Measurements from ENCODE around the gene PRXL2B.
"Not testable (repeated sequence)": the region's sequence is repeated elsewhere in the genome, so short reads cannot be mapped to it uniquely, and the experiment has no call there.

PRXL2B gene

GRCh38 chr1:2611621-2612437 lies 25.3 kb downstream of the PRXL2B start:
- Mint-ChIP-seq H3K4me1 (ENCODE audit: low read depth) (peaks cover 3% of the 10 kb centered on the region), H3K27ac (no peak overlapping the region), H3K27me3 (ENCODE audit: low read depth) (peaks cover 9% of the 10 kb centered on the region), H3K4me3 (no peak overlapping the region), H3K9me3 (peaks cover 25% of the 10 kb centered on the region), H3K36me3 (ENCODE audit: low read depth) (no peaks in the 10 kb centered on the region)
- no peak for DNase-seq (ENCODE audit: low spot score)

DNA sequence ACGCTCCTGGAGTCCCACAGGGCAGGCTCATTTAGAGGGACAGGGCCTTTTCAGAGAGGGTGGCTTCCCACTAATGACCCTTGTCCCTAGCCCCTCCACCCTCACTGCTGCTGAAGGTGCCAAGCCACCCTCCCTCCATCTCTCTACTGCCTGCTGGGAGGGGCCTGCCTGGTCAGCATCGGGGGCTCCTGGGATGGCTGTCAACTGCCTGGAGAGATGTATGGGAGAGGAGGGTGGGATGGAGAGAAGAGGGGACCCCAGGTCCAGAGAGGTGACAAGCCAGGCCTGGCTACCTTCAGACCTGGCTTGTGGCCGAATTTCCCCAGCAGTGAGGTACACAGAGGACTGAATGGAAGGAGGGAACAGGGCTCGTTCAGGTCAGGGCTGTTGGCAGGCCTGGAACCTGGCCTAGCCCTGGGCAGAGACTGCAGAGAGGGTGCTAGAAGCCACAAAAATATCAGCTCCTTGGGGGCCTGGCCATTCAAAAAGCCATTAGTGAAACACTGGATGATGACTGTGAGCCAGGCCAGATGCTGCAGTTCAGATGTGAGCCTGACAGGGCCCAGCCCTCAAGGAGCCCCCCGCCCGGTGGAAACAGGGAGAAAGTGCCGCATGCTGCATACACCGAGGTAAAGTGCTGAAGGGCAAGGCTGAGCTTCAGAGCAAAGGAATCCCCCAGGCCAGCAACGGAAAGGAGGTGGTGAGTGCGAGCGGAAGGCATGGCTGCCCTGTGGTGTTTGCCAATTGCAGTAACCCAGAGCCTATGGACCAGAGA lies 26.2 kb downstream of the PRXL2B start:
- Mint-ChIP-seq H3K27ac (no peak overlapping the region), H3K27me3 (ENCODE audit: low read depth) (peaks cover 9% of the 10 kb centered on the region), H3K4me3 (no peak overlapping the region), H3K9me3 (peaks cover 25% of the 10 kb centered on the region), H3K4me1 (ENCODE audit: low read depth) (peaks cover 3% of the 10 kb centered on the region), H3K36me3 (ENCODE audit: low read depth) (no peaks in the 10 kb centered on the region)
- no peak for DNase-seq (ENCODE audit: low spot score)

GRCh38 chr1:2614145-2614544 lies 27.6 kb downstream of the PRXL2B start:
- Mint-ChIP-seq H3K36me3 (ENCODE audit: low read depth) (no peaks in the 10 kb centered on the region), H3K4me3 (no peak overlapping the region), H3K9me3 (peaks cover 25% of the 10 kb centered on the region), H3K27ac (no peak overlapping the region), H3K4me1 (ENCODE audit: low read depth) (peaks cover 3% of the 10 kb centered on the region), H3K27me3 (ENCODE audit: low read depth) (peaks cover 9% of the 10 kb centered on the region)
- no peak for DNase-seq (ENCODE audit: low spot score)

DNA sequence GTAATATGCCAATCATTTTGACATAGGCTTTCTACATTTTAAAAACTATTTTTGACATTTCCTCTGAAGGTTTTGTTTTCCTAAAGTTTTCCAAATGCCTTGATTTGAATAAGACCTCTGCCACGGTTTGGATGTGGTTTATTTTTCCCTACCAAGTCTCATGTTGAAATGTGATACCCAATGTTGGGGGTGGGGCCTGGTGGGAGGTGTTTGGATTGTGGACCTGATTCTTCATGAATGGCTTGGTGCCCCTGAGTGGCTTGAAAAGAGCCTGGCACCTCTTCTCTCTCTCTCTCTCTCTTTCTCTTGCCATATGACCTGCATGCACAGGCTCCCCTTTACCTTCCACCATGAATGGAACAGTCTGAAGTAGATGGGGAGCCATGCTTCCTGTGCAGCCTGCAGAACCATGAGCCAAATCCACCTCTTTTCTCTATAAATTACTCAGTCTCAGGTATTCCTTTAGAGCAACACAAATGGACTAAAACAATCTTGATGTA lies 31.4 kb downstream of the PRXL2B start:
- H3K4me3 Mint-ChIP-seq = no peak overlapping the region
- no peaks in the 10 kb centered on the region for H3K36me3 Mint-ChIP-seq (ENCODE audit: low read depth)
- peaks cover 3% of the 10 kb centered on the region for H3K4me1 Mint-ChIP-seq (ENCODE audit: low read depth)
- peaks cover 11% of the 10 kb centered on the region for H3K27me3 Mint-ChIP-seq (ENCODE audit: low read depth)
- peaks cover 25% of the 10 kb centered on the region for H3K9me3 Mint-ChIP-seq
- H3K27ac Mint-ChIP-seq = no peak overlapping the region
- DNase-seq (ENCODE audit: low spot score) = no peak

- H3K27ac Mint-ChIP-seq = no peak overlapping the region
- H3K36me3 Mint-ChIP-seq (ENCODE audit: low read depth) = no peaks in the 10 kb centered on the region
- no peak overlapping the region for H3K4me3 Mint-ChIP-seq
These were observed 37.2 kb downstream of the PRXL2B start for GRCh38 chr1:2623571-2624337.

GRCh38 chr1:2624735-2625300 lies 38.2 kb downstream of the PRXL2B start:
- Mint-ChIP-seq H3K9me3 (no peaks in the 10 kb centered on the region), H3K27ac (no peak overlapping the region)

More at GRCh38 chr1:2623571-2624337, 37.2 kb downstream of the PRXL2B start:
- Mint-ChIP-seq H3K4me1 (ENCODE audit: low read depth) (no peaks in the 10 kb centered on the region), H3K27me3 (ENCODE audit: low read depth) (peaks cover 28% of the 10 kb centered on the region), H3K9me3 (no peaks in the 10 kb centered on the region)
- no peak for DNase-seq (ENCODE audit: low spot score)

GRCh38 chr1:2625311-2625710 lies 38.7 kb downstream of the PRXL2B start:
- H3K9me3 Mint-ChIP-seq = peaks cover 4% of the 10 kb centered on the region
- no peak overlapping the region for H3K27ac Mint-ChIP-seq
- H3K36me3 Mint-ChIP-seq (ENCODE audit: low read depth) = no peaks in the 10 kb centered on the region
- no peak overlapping the region for H3K4me3 Mint-ChIP-seq
- no peaks in the 10 kb centered on the region for H3K4me1 Mint-ChIP-seq (ENCODE audit: low read depth)
- peaks cover 34% of the 10 kb centered on the region for H3K27me3 Mint-ChIP-seq (ENCODE audit: low read depth)
- DNase-seq (ENCODE audit: low spot score) = no peak

More at GRCh38 chr1:2624735-2625300, 38.2 kb downstream of the PRXL2B start:
- Mint-ChIP-seq H3K27me3 (ENCODE audit: low read depth) (peaks cover 29% of the 10 kb centered on the region), H3K36me3 (ENCODE audit: low read depth) (no peaks in the 10 kb centered on the region), H3K4me3 (no peak overlapping the region), H3K4me1 (ENCODE audit: low read depth) (no peaks in the 10 kb centered on the region)
- DNase-seq (ENCODE audit: low spot score) = no peak

DNA sequence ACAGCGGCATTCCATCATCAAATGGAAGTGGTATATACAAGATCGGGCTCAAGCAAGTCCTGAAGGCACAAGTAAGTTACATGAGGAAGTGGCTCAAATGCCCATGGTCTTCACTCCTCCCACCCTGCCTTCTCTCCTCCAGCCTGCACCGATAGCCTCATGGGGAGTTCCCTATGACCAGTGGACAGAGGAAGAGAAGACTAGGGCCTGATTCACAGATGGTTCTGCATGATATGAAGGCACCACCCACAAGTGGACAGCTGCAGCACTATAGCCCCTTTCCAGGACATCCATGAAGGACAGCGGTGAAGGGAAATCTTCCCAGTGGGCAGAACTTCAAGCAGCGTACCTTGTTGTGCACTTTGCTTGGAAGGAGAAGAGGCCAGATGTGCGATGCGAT lies 39.2 kb downstream of the PRXL2B start:
- not testable (repeated sequence) for H3K27ac Mint-ChIP-seq; DNase-seq (ENCODE audit: low spot score); H3K4me1 Mint-ChIP-seq (ENCODE audit: low read depth); H3K9me3 Mint-ChIP-seq; H3K4me3 Mint-ChIP-seq; H3K36me3 Mint-ChIP-seq (ENCODE audit: low read depth)
- H3K27me3 Mint-ChIP-seq (ENCODE audit: low read depth) = peaks cover 38% of the 10 kb centered on the region

- H3K27ac Mint-ChIP-seq = no peak overlapping the region
- H3K36me3 Mint-ChIP-seq (ENCODE audit: low read depth) = peaks cover 2% of the 10 kb centered on the region
- no peak for DNase-seq (ENCODE audit: low spot score)
- peaks cover 40% of the 10 kb centered on the region for H3K27me3 Mint-ChIP-seq (ENCODE audit: low read depth)
- no peaks in the 10 kb centered on the region for H3K4me1 Mint-ChIP-seq (ENCODE audit: low read depth)
- H3K9me3 Mint-ChIP-seq = peaks cover 10% of the 10 kb centered on the region
- H3K4me3 Mint-ChIP-seq = no peak overlapping the region
These were observed 41.2 kb downstream of the PRXL2B start for GRCh38 chr1:2627746-2628145.

DNA sequence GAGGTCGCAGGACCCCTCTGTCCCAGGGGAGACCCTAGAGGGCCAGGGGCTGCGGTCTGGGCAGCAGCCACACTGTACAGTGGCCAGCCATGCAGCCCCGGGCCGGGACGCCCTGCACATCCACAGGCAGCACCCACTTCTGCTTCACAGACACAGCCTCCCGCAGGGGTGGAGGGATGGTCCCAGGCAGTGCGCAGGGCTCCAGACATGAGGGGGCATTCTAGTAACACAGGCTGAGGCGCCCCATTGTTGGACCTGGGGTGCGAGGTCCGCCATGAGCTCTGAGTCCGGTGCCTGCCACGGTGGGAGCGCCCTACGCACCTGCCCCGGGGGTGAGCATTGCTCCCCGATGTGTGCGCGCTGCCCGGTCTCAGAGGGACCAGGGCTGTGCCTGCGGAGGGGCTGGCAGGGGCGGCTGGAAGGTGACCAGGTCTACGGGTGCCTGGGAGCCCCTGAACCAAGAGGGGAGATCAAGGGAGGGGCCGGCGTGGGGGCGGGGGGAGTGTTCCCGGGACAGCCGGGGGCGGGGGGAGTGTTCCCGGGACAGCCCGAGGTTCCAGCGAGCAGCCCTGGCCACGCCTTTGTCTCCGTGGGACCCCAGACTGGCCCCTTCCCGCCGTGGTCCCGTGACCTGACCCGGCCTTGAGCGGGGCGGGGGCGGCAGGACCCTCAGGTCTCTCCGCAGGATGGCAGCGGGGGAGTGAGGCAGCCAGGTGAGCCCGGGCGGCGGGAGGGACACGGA lies 41.8 kb downstream of the PRXL2B start:
- Mint-ChIP-seq H3K27me3 (ENCODE audit: low read depth) (peaks cover 40% of the 10 kb centered on the region), H3K4me3 (no peak overlapping the region), H3K4me1 (ENCODE audit: low read depth) (no peaks in the 10 kb centered on the region), H3K9me3 (peaks cover 10% of the 10 kb centered on the region), H3K27ac (no peak overlapping the region), H3K36me3 (ENCODE audit: low read depth) (peaks cover 2% of the 10 kb centered on the region)
- no peak for DNase-seq (ENCODE audit: low spot score)

GRCh38 chr1:2628933-2629626 lies 42.5 kb downstream of the PRXL2B start:
- Mint-ChIP-seq H3K9me3 (peaks cover 10% of the 10 kb centered on the region), H3K4me3 (no peak overlapping the region), H3K27ac (no peak overlapping the region), H3K4me1 (ENCODE audit: low read depth) (no peaks in the 10 kb centered on the region), H3K36me3 (ENCODE audit: low read depth) (peaks cover 2% of the 10 kb centered on the region), H3K27me3 (ENCODE audit: low read depth) (peaks cover 40% of the 10 kb centered on the region)
- DNase-seq (ENCODE audit: low spot score) = no peak

DNA sequence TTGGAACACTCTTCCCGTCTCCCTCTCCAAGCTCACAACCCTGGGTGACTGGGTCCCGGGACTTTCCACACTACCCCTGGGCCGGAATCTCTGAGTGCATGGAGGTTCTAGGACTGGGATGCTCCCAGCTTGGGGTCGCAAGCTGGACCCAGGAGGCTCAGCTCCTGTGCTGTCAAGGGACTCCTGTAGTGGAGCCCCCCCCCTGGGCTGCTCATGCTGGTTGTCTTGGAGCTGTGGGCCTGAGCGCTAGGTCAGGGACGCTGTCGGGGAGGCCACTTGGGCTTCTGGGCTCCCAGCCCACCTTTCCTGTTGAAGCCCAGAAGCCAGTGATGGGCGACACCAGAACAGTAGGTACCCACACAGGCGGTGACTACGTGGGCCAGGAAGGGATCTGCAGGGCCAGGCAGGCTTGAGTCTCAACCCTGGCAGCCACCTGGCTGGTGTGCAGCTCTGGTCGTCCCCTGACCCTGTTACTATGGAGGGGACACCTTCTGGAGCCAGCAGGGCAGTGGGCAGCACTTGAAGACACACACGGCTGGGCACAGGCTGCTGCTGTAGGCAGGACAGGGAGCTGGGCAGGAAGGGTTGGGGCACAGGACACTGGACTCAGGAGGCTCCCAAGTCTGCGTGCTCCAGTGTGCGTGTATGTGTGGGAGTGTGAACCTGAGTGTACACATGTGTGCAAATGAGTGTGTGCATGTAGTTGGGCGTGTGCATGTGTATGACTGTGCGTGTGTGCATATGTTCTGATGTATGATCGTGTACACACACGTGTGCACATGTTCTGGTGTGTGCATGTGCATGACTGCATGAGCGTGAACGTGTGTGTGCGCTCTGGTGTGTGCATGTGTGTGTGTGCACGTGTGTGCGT lies 43.3 kb downstream of the PRXL2B start:
- H3K9me3 Mint-ChIP-seq = peaks cover 10% of the 10 kb centered on the region
- no peak for DNase-seq (ENCODE audit: low spot score)
- H3K27me3 Mint-ChIP-seq (ENCODE audit: low read depth) = peaks cover 40% of the 10 kb centered on the region
- no peak overlapping the region for H3K27ac Mint-ChIP-seq
- no peaks in the 10 kb centered on the region for H3K4me1 Mint-ChIP-seq (ENCODE audit: low read depth)
- no peak overlapping the region for H3K4me3 Mint-ChIP-seq
- H3K36me3 Mint-ChIP-seq (ENCODE audit: low read depth) = peaks cover 2% of the 10 kb centered on the region

Data from T-helper 2 cell treated with Interferon-gamma antibody and Interleukin-4, amounts not matched to agents 5 μg/mL and 100 μg/mL, for 36 hours (primary cell).